Hepatocyte (in vitro differentiated cells): Measurements from ENCODE around the gene LDHAL6B. TPM values are rescaled to one million over a fixed set of nuclear protein-coding genes. Genes with fewer than 3 reads are reported as not detected.

ENCODE experiments used
- DNase-seq: peaks from one replicate; pipeline ENCODE4 v3.0.0-alpha.2; 2016; ENCODE audit warnings: low spot score
- H2AFZ ChIP-seq: fragments of 200-600 bp; sonication (generic); 2 replicates; pipeline ENCODE4 v1.6.0; 2016; ENCODE audit warnings: antibody characterized with exemption, mild to moderate bottlenecking
- H3K27ac ChIP-seq: fragments of 200-600 bp; sonication (generic); 2 replicates; pipeline ENCODE4 v1.5.1; 2016; ENCODE audit warnings: mild to moderate bottlenecking
- H3K27me3 ChIP-seq: fragments of 200-600 bp; sonication (generic); 2 replicates; pipeline ENCODE4 v1.6.1; 2016
- H3K36me3 ChIP-seq: fragments of 200-600 bp; sonication (generic); replicated peaks from 2 replicates; pipeline ENCODE4 v1.5.1; 2016; ENCODE audit warnings: low read depth; ENCODE audit not compliant: insufficient read depth
- H3K4me1 ChIP-seq: fragments of 200-600 bp; sonication (generic); 2 replicates; pipeline ENCODE4 v1.5.1; 2016; ENCODE audit warnings: mild to moderate bottlenecking, moderate library complexity; ENCODE audit not compliant: insufficient read depth
- H3K4me2 ChIP-seq: fragments of 200-600 bp; sonication (generic); 2 replicates; pipeline ENCODE4 v1.6.0; 2016
- H3K4me3 ChIP-seq: fragments of 200-600 bp; sonication (generic); 2 replicates; pipeline ENCODE4 v1.5.1; 2016; ENCODE audit warnings: mild to moderate bottlenecking
- H3K79me2 ChIP-seq: fragments of 200-600 bp; sonication (generic); 2 replicates; pipeline ENCODE4 v1.6.0; 2017; ENCODE audit warnings: mild to moderate bottlenecking
- H3K9me2 ChIP-seq: fragments of 200-600 bp; sonication (generic); replicated peaks from 2 replicates; pipeline ENCODE4 v1.6.0; 2017; ENCODE audit warnings: mild to moderate bottlenecking; ENCODE audit not compliant: insufficient read depth
- H3K9me3 ChIP-seq: fragments of 200-600 bp; sonication (generic); 2 replicates; pipeline ENCODE4 v1.5.1; 2016; ENCODE audit warnings: low read depth, mild to moderate bottlenecking
- H4K20me1 ChIP-seq: fragments of 200-600 bp; sonication (generic); 2 replicates; pipeline ENCODE4 v1.6.0; 2016; ENCODE audit warnings: mild to moderate bottlenecking; ENCODE audit not compliant: insufficient read depth, poor library complexity, severe bottlenecking
- EZH2 ChIP-seq: fragments of 200-600 bp; sonication (generic); IDR thresholded peaks from 2 replicates; pipeline ENCODE4 v1.6.1; 2016; ENCODE audit warnings: antibody characterized with exemption, mild to moderate bottlenecking, borderline replicate concordance
- EZH2phosphoT487 ChIP-seq: fragments of 200-600 bp; sonication (generic); IDR thresholded peaks from one replicate; pipeline ENCODE4 v1.6.1; 2018; ENCODE audit warnings: antibody characterized with exemption, mild to moderate bottlenecking, low read depth, moderate library complexity; ENCODE audit not compliant: unreplicated experiment, severe bottlenecking
- WGBS: methylation state at CpG from one replicate; pipeline ENCODE4 v1.1.6; 2016; ENCODE audit warnings: low lambda C conversion rate; ENCODE audit errors: missing lambda C conversion rate; 5-methylcytosine and 5-hydroxymethylcytosine counted together
- polyA plus RNA-seq: library from polyadenylated mRNA; unstranded; fragments of >200 nt; fragmentation: Nextera tagmentation; extraction: Ambion mirVana; gene quantifications from 2 replicates; pipeline ENCODE4 v1.2.1, GENCODE V29; 2016
- total RNA-seq: library from RNA; depleted of rRNA; stranded (reverse); fragments of >200 nt; gene quantifications from 2 replicates; pipeline ENCODE4 v1.2.3, GENCODE V29; 2014
- TF ChIP-seq, protein P1 (sequence below): fragments of 200-600 bp; sonication (generic); IDR thresholded peaks from 2 replicates; pipeline ENCODE4 v1.5.1; 2016; ENCODE audit warnings: antibody characterized with exemption, mild to moderate bottlenecking; ENCODE audit not compliant: poor library complexity

Gene LDHAL6B
- total and polyA plus RNA-seq, 2 experiments from 2014 or later, result 0.17 TPM; not detected in 1

DNA sequence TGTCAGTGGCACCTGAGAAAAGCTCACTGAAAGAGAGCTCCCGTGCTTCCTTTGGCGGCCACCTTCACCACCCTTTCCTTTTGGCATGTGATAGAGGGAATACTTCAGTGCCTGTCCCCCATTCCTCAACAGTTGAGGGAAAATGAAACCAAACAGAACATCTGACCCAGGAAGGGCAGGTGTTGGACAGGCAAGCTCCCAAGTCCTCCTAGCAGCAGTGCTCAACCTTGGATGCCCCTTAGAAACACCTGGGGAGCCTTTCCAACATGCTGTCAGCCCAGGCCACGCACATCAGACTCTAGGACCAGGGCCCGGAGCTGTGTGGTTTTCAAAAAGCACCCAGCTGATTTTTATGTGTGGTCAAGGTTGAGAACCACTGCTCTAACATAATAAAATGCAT is 22.4 kb downstream of the LDHAL6B start:
- Histone ChIP-seq H3K27me3 (no peaks in the 10 kb centered on the region), H3K4me2 (no peak overlapping the region), H3K4me3 (no peak overlapping the region), H3K27ac (no peak overlapping the region), H3K36me3 (no peaks in the 10 kb centered on the region), H3K9me2 (no peaks in the 10 kb centered on the region), H3K79me2 (no peaks in the 10 kb centered on the region), H2AFZ (no peak overlapping the region), H4K20me1 (no peaks in the 10 kb centered on the region), H3K9me3 (no peaks in the 10 kb centered on the region), H3K4me1 (no peaks in the 10 kb centered on the region)
- 79% methylated on average over 4 of the region's 4 CpGs for WGBS
- no peak for DNase-seq
- TF ChIP-seq, protein P1, sequence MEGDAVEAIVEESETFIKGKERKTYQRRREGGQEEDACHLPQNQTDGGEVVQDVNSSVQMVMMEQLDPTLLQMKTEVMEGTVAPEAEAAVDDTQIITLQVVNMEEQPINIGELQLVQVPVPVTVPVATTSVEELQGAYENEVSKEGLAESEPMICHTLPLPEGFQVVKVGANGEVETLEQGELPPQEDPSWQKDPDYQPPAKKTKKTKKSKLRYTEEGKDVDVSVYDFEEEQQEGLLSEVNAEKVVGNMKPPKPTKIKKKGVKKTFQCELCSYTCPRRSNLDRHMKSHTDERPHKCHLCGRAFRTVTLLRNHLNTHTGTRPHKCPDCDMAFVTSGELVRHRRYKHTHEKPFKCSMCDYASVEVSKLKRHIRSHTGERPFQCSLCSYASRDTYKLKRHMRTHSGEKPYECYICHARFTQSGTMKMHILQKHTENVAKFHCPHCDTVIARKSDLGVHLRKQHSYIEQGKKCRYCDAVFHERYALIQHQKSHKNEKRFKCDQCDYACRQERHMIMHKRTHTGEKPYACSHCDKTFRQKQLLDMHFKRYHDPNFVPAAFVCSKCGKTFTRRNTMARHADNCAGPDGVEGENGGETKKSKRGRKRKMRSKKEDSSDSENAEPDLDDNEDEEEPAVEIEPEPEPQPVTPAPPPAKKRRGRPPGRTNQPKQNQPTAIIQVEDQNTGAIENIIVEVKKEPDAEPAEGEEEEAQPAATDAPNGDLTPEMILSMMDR, result no peak
- no peak for TF ChIP-seq EZH2phosphoT487
- no peak for TF ChIP-seq EZH2

DNA sequence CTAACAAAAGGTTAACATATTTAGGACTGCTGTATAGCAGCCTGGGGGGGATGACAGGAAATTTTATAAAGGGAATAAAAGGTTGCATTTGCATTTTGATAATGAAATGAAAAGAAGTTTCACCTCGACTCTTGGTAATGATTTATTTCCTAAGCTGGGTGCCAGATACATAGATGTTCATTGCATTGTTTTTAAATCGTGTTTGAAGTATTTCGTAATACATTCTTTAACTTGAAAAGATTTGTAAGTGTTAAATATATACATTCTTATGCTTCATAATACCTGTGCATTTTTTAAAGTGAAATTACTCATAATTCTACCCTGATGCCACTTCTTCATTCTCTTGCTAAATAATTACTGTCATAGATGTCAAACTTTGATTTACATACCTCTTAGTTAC is 22.8 kb downstream of the LDHAL6B start:
- H3K27me3 ChIP-seq, result no peaks in the 10 kb centered on the region
- no peaks in the 10 kb centered on the region for H4K20me1 ChIP-seq
- H3K9me3 ChIP-seq, result no peaks in the 10 kb centered on the region
- H3K79me2 ChIP-seq, result no peaks in the 10 kb centered on the region
- DNase-seq, result no peak
- no peak overlapping the region for H3K4me2 ChIP-seq
- H3K9me2 ChIP-seq, result no peaks in the 10 kb centered on the region
- TF ChIP-seq, protein P1, result no peak
- no peak for TF ChIP-seq EZH2
- no peak for TF ChIP-seq EZH2phosphoT487
- 91% methylated on average over 3 of the region's 3 CpGs for WGBS
- H3K36me3 ChIP-seq, result no peaks in the 10 kb centered on the region
- H2AFZ ChIP-seq, result no peak overlapping the region
- no peaks in the 10 kb centered on the region for H3K4me1 ChIP-seq
- no peak overlapping the region for H3K27ac ChIP-seq
- H3K4me3 ChIP-seq, result no peak overlapping the region

DNA sequence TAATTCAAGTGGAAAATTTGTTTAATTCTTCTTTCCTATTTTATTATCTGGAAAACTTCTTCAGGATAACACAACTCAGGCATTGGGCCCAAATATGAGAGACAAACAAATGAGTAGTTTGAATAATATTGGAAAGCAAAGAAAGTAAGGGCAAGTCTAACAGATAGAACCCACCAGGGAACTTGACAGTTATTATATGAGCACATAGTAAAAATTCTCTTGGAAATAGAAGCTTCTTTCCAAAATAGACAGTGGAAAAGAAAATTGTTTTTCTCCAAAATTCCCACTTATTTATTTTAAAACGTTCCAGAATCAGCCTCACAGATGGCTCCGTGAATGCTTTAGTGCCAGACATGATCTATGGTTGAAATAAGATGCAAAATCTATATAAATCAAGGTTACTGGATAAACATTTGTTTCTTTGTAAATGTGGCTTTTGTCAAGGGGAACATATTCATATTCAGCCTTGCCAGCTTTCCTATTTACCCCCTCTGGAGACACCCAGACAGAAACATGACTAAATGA is 23.9 kb downstream of the LDHAL6B start:
- H3K4me1 ChIP-seq, result no peaks in the 10 kb centered on the region
- H4K20me1 ChIP-seq, result no peaks in the 10 kb centered on the region
- H3K27ac ChIP-seq, result no peak overlapping the region
- no peak overlapping the region for H3K4me3 ChIP-seq
- 86% methylated on average over 2 of the region's 2 CpGs for WGBS
- H3K4me2 ChIP-seq, result no peak overlapping the region
- H2AFZ ChIP-seq, result no peak overlapping the region
- no peaks in the 10 kb centered on the region for H3K36me3 ChIP-seq
- TF ChIP-seq, protein P1, result no peak
- TF ChIP-seq EZH2, result no peak
- no peaks in the 10 kb centered on the region for H3K9me2 ChIP-seq
- no peak for DNase-seq
- no peaks in the 10 kb centered on the region for H3K27me3 ChIP-seq
- H3K9me3 ChIP-seq, result no peaks in the 10 kb centered on the region
- no peaks in the 10 kb centered on the region for H3K79me2 ChIP-seq

DNA sequence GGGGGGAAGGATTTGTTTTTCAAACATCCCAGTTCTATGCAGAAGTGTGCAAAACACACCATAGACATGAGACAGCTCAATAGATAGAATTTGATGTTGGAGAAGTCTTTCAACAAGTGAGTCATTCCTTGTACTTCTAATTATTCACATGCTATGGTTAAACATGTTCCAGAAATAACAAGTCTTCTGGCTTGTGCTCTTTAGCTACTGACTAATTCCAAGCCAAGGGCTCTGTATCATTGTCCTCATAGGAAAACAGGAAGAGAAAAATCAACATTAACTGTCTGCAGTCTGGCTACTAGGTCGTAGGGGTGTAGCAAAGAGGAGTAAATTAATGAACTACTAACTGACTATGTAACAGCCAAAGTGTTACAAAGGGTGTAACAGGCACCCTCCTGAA is 25.8 kb downstream of the LDHAL6B start:
- no peak overlapping the region for H3K4me2 ChIP-seq
- no peaks in the 10 kb centered on the region for H3K36me3 ChIP-seq
- no peaks in the 10 kb centered on the region for H3K9me2 ChIP-seq
- TF ChIP-seq, protein P1, result no peak
- TF ChIP-seq EZH2phosphoT487, result no peak
- TF ChIP-seq EZH2, result no peak
- DNase-seq, result no peak
- no peak overlapping the region for H3K4me3 ChIP-seq
- no peaks in the 10 kb centered on the region for H4K20me1 ChIP-seq
- no peak overlapping the region for H2AFZ ChIP-seq
- H3K27ac ChIP-seq, result no peak overlapping the region
- WGBS, result 68% methylated on average over 1 of the region's 1 CpG
- no peaks in the 10 kb centered on the region for H3K9me3 ChIP-seq
- H3K79me2 ChIP-seq, result no peaks in the 10 kb centered on the region
- H3K27me3 ChIP-seq, result no peaks in the 10 kb centered on the region
- H3K4me1 ChIP-seq, result no peaks in the 10 kb centered on the region
